ENCODE measurements around the gene HPN.

HPN gene

DNA sequence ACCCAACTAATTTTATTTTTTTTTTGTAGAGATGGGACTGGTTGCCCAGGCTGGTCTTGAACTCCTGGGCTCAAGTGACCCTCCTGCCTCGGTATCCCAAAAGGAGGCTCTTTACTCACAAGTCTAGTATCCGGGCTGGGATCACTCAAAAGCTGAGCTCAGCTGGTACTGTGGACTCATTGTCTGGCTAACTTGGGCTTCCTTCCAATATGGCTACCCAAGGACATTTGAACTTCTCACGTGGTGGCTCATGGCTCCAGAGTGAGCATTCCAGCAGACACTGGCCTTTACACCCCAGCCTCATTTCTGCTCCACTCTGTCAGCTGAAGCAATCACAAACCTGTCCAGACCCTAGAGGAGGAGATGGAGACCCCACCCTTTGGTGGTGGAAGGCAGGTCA lies 28.9 kb downstream of the HPN start:
- no peak overlapping the region for H3K4me3 ChIP-seq (ENCODE audit: low read depth, low read length)
- in situ Hi-C loops (cut with HindIII; ENCODE audit: low sequenced_read_pairs): no loop called here
- TF ChIP-seq CTCF (IDR thresholded peaks at IDR 0.05; ENCODE audit: low read depth, low read length): no peak
- DNase-seq (ENCODE audit: low read depth, low spot score): no peak

DNA sequence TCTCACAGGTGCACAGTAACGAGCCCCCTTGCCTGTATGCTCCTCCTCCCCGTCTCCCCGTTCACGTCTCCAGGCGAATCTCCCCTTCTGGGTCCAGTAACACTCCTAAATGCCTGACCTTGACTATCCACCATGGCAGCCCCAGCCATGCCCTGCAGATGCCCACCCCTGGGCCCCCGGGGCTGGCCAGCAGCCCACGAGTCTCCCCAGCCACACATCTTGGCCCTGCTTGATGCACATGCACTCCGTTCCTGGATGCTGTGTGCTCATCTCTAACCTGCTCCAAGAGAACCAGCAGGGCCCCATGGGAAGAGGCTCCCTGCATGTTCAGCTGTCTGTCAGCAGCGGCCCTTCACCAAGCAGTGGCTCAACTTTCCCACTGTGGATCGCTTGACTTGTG lies 32.0 kb downstream of the HPN start:
- no peak for TF ChIP-seq CTCF (IDR thresholded peaks at IDR 0.05; ENCODE audit: low read depth, low read length)
- no peak overlapping the region for H3K4me3 ChIP-seq (ENCODE audit: low read depth, low read length)
- in situ Hi-C loops (cut with HindIII; ENCODE audit: low sequenced_read_pairs): no loop called here
- no peak for DNase-seq (ENCODE audit: low read depth, low spot score)

DNA sequence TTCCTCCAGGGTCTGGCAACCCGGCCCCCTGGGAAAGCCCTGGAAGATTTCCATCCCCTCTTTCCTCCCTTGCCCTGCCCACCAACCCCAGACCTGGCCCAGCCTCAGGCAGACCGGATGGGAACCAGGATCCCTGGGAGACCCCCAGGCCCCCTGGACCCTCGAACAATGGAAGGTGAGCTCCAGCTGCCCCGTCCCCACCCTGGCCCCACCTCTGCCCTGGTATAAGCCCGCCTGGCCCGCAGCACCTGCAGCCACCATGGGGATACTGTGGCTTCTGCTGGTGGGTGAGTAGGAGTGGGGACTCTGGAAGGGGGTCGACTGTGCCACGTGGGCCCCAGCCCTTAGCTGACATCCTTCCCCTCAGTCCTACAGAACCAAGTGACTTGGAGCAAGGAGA lies 32.4 kb downstream of the HPN start:
- TF ChIP-seq CTCF (IDR thresholded peaks at IDR 0.05; ENCODE audit: low read depth, low read length): no peak
- no peak for DNase-seq (ENCODE audit: low read depth, low spot score)
- no peak overlapping the region for H3K4me3 ChIP-seq (ENCODE audit: low read depth, low read length)
- in situ Hi-C loops (cut with HindIII; ENCODE audit: low sequenced_read_pairs): no loop called here

- H3K4me3 ChIP-seq (ENCODE audit: low read depth, low read length): no peak overlapping the region
- in situ Hi-C loops (cut with HindIII; ENCODE audit: low sequenced_read_pairs): no loop called here
- no peak for DNase-seq (ENCODE audit: low read depth, low spot score)
- TF ChIP-seq CTCF (IDR thresholded peaks at IDR 0.05; ENCODE audit: low read depth, low read length): no peak
Observed at GRCh38 chr19:35074426-35075201, 33.1 kb downstream of the HPN start.

GRCh38 chr19:35075202-35076025 lies 33.9 kb downstream of the HPN start:
- no peak overlapping the region for H3K4me3 ChIP-seq (ENCODE audit: low read depth, low read length)
- no peak for TF ChIP-seq CTCF (IDR thresholded peaks at IDR 0.05; ENCODE audit: low read depth, low read length)
- DNase-seq (ENCODE audit: low read depth, low spot score): no peak
- in situ Hi-C loops (cut with HindIII; ENCODE audit: low sequenced_read_pairs): no loop called here

GRCh38 chr19:35076026-35076370 lies 34.5 kb downstream of the HPN start:
- TF ChIP-seq CTCF (IDR thresholded peaks at IDR 0.05; ENCODE audit: low read depth, low read length): no peak
- no peak for DNase-seq (ENCODE audit: low read depth, low spot score)
- no peak overlapping the region for H3K4me3 ChIP-seq (ENCODE audit: low read depth, low read length)
- in situ Hi-C loops (cut with HindIII; ENCODE audit: low sequenced_read_pairs): no loop called here
